Sigmoid colon (tissue), 4 donors: ENCODE results near the gene JDP2.

Experiments
- CTCF ChIP-seq, 4 experiments: fragments of 450-650 bp in 3 of 4; fragments of 200-600 bp in 1 of 4; IDR thresholded peaks; one replicate each; pipeline ENCODE4 v1.5.1; 2016 to 2019; ENCODE audit warnings: antibody characterized with exemption in 4 of 4, mild to moderate bottlenecking in 3 of 4, moderate library complexity in 2 of 4
- EP300 ChIP-seq, 4 donors: sonication (generic); formaldehyde crosslinking; IDR thresholded peaks; one replicate each; pipeline ENCODE4 v1.6.1; 2017; ENCODE audit warnings: antibody characterized with exemption in 4 of 4
- POLR2A ChIP-seq, 2 donors: fragments of 450-650 bp; IDR thresholded peaks; one replicate each; pipeline ENCODE4 v1.6.1; 2016; ENCODE audit warnings: antibody characterized with exemption in 2 of 2, mild to moderate bottlenecking in 2 of 2, moderate library complexity in 2 of 2

- no peak for TF ChIP-seq CTCF (IDR thresholded peaks at IDR 0.05)
- no peak for TF ChIP-seq POLR2A (IDR thresholded peaks at IDR 0.05)
- no peak for TF ChIP-seq EP300 (IDR thresholded peaks at IDR 0.05)
Observed at GRCh38 chr14:75513911-75514672, 86.3 kb downstream of the JDP2 start.
